Ramos (cell line): Measurements from ENCODE around the gene RGS19.

Experiments
- in situ Hi-C: fragments of 300-500 bp; cut with MboI; formaldehyde crosslinking; loops from one replicate; pipeline ENCODE4 v1.14.3; 2022; ENCODE audit warnings: low sequenced_read_pairs; ENCODE audit not compliant: unreplicated experiment

RGS19 gene

GRCh38 chr20:64051561-64052325, 27.6 kb downstream of the RGS19 start:
- in situ Hi-C loops: no loop called here

DNA sequence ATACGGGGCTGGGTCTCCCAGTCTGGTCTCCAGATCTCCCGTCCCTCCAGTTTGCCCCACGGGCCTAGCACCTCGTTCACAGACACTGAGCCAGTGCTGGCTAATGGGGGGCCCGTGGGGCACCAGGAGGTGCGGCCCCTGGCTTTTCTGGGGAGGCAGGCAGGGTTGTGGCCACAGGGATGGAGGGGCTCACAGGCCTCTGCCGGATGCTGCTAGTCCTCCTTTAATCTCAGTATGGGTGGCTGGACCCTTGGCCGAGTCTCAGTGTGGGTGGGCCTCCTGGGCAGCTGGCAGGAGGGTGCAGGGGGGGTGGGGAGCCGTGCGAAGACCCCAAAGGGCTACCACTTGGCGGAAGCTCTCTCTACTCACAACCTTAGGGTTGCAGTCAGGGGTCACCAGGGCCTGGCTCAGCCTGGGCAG, 28.3 kb downstream of the RGS19 start:
- in situ Hi-C loops: no loop called here

- in situ Hi-C loops: no loop called here
Measured at GRCh38 chr20:64050261-64051032, 28.9 kb downstream of the RGS19 start.

DNA sequence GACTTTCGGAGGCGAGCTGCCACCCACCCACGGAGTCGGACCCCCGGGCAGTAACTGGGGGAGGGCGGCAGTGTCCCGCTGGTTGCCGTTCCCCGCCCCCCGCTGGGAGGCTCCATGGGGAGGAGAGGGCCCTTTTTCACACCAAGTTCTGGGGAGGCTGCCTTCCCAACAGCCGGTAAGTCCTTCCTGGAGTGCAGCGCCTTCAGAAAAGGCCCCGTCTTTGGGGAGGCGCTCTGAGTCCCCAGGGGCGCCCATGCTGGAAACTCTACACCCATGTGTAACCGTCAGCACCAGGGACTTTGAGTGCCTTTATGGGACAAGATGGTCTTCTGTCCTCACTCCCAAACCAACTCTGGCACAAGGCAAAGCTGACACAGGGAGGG, 29.4 kb downstream of the RGS19 start:
- in situ Hi-C loops: loop anchor here (10.0 kb wide), 1 partner anchor 75 kb away; no protein-coding TSS in a partner anchor

- in situ Hi-C loops: loop anchor here (10.0 kb wide), 1 partner anchor 76 kb away; no protein-coding TSS in a partner anchor
Measured at GRCh38 chr20:64049060-64049877, 30.0 kb downstream of the RGS19 start, which contains the start of gene SOX18. SOX18 (minus strand) TSS chr20:64049639; CDS start chr20:64049516, 123 bp downstream.

DNA sequence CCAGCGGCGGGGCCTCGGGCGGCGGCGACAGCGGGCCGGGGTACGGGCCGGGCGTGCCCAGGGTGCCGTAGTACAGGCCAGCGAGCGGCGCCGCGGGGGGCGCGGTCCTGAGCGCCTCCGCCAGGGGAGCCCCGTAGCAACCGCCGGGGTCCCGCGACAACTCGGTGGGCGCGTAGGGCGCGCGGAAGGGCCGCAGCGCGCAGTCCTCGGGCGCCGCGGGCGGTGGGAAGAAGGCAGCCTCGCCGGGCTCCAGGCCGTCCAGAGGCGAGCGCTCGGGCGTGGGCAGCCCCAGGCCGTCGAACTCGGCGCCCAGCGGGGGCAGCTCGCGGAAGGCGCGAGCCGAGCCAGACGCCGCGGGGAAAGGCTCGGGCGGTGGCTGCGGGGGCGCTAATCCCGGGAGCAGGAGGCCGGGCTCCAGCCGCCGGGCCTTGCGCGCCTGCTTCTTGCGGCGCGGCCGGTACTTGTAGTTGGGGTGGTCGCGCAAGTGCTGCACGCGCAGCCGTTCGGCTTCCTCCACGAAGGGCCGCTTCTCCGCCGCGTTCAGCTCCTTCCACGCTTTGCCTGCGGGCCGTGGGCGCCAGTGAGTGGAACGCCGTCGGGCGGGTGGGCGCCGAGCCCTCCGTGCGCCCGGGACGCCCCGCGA, 30.8 kb downstream of the RGS19 start:
- in situ Hi-C loops: loop anchor here (10.0 kb wide), 1 partner anchor 76 kb away; no protein-coding TSS in a partner anchor

DNA sequence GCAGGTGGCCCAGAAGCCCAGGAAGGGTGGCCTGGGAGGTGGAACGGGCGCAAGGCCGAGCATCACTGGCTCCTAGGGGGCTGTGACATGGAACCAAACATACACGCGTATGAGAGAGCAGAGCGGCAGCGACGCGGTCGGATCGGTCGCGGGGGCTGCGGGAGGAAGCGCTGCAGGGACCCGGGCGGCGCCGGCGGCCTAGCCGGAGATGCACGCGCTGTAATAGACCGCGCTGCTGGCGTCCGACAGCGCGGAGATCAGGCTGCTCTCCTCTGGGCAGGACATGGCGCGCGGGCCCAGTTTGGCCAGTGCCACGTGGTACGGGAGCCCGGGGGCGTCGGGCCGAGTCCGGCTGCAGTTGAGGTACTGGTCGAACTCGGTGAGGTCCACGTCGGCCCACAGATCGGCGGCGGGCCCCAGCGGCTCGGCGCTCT, 31.3 kb downstream of the RGS19 start:
- in situ Hi-C loops: loop anchor here (10.0 kb wide), 1 partner anchor 77 kb away; no protein-coding TSS in a partner anchor

DNA sequence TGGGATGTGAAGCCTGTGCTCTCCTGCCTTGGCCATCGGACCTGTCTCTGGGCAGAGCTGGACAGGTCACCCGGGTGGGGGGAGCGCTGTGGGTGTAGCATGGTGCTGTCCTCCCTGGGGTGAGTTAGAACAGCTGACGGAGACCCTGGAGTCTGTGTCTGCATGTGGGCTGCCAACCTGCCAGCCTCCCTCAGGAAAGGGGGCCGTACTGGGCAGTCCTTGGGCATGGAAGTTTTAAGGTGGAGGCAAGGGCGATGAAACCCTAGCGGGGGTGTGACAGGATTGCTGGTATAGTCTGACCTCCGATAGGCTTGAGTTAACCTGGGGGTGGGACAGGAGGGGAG, 32.3 kb downstream of the RGS19 start:
- in situ Hi-C loops: loop anchor here (10.0 kb wide), 1 partner anchor 78 kb away; no protein-coding TSS in a partner anchor

DNA sequence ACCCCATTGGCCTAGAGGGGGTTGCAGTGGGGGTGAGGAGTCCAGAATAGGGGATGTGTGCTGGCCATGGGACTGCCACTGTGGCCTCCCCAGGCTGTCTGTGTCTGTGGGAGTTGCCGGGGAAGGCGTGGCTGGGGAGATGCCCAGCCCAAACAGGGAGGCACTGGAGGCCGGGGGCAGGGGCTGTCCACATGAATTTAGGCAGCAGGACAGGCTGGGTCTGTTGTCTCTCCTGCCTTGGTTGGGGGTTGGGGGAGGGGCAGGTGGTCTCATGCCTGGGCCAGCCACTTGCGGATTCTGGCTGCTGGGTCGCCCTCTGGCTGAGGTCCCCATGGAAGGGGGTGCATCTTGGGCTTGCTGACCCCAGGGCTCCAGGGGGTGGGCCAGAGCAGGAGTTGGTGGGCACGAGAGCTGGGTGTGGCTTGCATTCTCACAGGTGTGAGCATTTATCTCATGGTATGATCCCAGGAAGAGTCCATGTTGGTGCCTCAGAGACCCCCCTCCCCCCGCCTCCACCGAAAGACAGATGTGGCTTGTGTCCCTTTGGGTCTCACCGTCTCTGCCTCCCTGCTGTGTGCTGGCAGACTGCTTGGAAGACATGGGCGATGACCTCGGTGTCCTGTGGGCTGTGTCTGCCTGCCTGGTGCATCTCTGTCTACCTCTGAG, 33.8 kb downstream of the RGS19 start:
- in situ Hi-C loops: loop anchor here (10.0 kb wide), 1 partner anchor 79 kb away; no protein-coding TSS in a partner anchor

GRCh38 chr20:64044484-64045247, 34.7 kb downstream of the RGS19 start:
- in situ Hi-C loops: loop anchor here (10.0 kb wide), 1 partner anchor 80 kb away; no protein-coding TSS in a partner anchor

- in situ Hi-C loops: loop anchor here (10.0 kb wide), 1 partner anchor 81 kb away; no protein-coding TSS in a partner anchor
Measured at GRCh38 chr20:64043768-64044167, 35.5 kb downstream of the RGS19 start.

GRCh38 chr20:64042054-64042781, 37.1 kb downstream of the RGS19 start:
- in situ Hi-C loops: loop anchor here (10.0 kb wide), 1 partner anchor 83 kb away; no protein-coding TSS in a partner anchor

DNA sequence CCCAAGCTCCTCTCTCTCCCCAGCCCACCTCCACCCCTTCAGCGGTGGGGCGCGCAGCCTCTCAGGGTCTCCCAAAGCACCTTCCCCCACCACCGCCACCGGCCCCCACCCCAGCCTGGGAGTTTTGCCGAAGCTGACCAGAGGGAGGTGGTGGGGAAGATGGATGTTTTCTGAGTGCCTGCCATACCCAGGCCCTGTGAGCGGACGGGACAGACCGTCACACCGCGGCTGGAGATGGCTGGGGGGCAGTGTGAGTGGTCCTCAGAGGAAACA, 37.6 kb downstream of the RGS19 start:
- in situ Hi-C loops: loop anchor here (10.0 kb wide), 1 partner anchor 83 kb away; no protein-coding TSS in a partner anchor

GRCh38 chr20:64041040-64041780, 38.1 kb downstream of the RGS19 start:
- in situ Hi-C loops: loop anchor here (10.0 kb wide), 1 partner anchor 84 kb away; no protein-coding TSS in a partner anchor

- in situ Hi-C loops: loop anchor here (10.0 kb wide), 1 partner anchor 84 kb away; no protein-coding TSS in a partner anchor
Measured at GRCh38 chr20:64040231-64041039, 38.9 kb downstream of the RGS19 start.
